GM19463 (cell line): ENCODE results near the gene ABCC8.

Experiments
- ATAC-seq: cut with Tn5 transposase; IDR thresholded peaks from one replicate; pipeline ENCODE4 v1.9.1; 2021; ENCODE audit warnings: mild to moderate bottlenecking, moderate library complexity; ENCODE audit not compliant: unreplicated experiment

Gene ABCC8

GRCh38 chr11:17406082-17406817, 70.4 kb downstream of the ABCC8 start:
- ATAC-seq: no peak

GRCh38 chr11:17405232-17406005, 71.2 kb downstream of the ABCC8 start:
- peak; percentile 71 for ATAC-seq

- ATAC-seq: no peak
Measured at GRCh38 chr11:17403980-17404759, 72.5 kb downstream of the ABCC8 start.

DNA sequence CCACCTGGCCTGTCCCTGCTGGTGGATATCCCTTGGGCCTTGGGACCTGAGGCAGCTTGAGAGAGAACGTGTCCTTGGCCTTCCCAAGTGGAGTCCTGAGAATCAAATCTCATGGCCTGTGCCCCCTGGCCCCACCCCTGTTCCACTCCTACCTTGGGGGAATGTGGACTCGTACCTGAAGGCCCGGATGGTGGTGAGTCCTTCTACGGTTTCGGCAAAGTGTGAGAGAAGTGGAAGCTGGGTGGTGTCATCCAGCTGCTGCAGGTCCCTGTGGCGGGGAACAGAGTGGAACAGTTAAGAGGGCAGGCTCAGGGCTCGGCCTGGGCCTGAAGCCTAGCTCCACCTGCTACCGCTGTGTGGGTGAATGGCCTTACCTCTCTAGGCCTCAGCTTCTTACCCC, 74.2 kb downstream of the ABCC8 start:
- ATAC-seq: no peak

DNA sequence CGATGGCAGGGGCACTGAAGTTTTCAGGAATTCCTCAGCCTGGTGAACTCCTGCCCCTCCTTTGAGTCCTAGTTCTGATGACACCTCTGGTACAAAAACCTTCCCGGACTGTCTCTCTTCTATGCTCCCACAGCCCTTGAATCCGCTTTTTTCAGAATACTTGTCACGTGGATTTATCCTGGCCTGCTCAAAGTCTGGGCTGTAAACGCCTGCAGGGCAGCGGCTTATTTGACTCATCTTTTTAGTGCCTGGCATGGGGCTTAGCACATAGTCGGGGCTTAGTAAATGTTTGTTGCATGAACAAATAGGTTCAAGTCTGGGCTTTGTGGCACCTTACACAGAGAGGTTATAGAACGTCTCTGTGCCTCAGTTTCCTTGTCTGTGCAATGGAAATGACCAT, 74.8 kb downstream of the ABCC8 start:
- no peak for ATAC-seq

GRCh38 chr11:17401316-17401715, 75.3 kb downstream of the ABCC8 start:
- ATAC-seq: no peak

DNA sequence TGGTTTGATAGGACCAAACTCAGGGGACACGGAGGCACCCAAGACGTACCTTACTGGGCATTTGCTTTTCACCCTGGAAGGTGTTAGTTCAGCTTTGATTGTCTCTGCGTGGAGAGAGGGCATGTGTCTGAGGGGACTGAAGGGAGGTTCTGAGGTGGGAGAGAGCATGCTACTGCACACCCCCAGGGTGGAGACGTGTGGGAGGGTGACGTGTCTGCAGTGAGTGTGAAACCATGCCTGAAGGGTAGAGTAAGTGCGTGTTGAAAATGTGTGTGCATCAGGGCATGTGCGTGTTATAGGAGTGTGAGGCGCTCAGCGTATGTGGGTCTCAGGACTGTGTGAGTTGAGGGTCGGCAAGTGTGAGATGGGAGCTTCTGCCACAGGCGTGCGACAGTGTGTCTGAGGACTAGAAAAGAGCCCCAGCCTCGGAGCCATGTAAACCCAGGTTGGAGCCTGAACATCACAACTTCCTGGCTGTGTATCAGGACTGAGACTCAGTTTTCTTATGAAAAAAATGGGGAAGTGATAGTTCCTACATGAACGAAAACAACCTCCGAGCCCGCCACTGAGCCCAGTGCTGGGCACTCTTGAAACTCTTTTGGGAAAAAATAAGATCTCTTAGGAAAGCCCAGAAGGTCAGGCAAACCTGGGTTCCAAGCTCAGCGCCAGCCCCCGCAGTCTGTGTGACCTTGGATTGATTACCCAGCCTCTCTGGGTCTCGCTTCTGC, 76.4 kb downstream of the ABCC8 start:
- ATAC-seq: no peak

DNA sequence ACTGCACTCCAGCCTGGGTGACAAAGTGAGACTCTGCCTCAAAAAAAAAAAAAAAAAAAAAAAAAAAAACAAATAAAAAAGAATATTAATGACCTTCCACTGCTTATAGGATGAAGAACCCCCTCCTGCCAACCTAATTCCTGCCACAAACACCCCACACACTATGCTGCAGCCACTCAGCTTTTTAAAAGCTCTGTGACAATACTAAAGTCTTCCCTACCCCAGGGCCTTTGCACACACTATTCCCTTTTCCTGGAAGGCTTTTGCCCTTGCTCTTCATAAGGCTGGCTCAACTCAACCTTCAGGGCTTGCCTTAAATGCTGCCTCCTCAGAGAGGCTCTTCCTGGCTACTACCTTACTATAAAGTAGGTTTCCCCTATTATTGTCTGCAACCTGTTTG, 77.4 kb downstream of the ABCC8 start:
- no peak for ATAC-seq

DNA sequence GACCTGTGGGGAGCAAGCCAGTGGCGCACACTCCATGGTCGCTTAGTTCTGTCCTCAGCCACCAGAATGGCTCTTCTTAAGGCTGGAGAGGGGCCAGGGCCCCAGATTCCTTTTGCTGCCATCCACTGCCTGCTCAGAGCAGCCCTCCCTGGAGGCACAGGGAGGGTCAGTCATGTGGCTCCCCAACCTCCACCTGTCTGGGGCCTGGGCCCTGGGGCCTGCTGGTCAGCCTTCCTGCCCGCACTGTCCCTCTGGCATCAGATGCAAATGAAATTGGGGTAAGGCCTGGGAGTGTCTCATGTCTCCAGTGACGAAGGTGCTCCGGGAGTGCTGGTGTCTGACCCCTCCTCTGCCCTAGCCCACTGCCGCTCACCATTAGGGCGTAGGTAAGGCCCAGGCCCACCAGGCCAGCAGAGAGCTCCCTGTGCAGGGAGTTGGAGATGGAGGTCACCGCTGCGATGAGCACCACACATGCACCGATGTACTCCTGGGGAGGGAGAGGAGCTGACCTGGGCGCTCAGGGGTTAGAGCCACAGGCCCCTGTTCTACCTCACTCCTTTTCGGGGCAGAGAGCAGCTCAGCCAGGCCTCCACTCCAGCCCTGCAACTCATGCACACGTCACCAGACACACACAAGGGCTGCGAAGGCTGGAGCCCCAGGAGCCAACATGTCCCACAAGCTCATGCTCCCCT, 79.2 kb downstream of the ABCC8 start:
- no peak for ATAC-seq

GRCh38 chr11:17396598-17397310, 79.9 kb downstream of the ABCC8 start:
- no peak for ATAC-seq

- ATAC-seq: no peak
Measured at GRCh38 chr11:17395978-17396377, 80.7 kb downstream of the ABCC8 start.

- no peak for ATAC-seq
Measured at GRCh38 chr11:17395554-17395961, 81.1 kb downstream of the ABCC8 start.

DNA sequence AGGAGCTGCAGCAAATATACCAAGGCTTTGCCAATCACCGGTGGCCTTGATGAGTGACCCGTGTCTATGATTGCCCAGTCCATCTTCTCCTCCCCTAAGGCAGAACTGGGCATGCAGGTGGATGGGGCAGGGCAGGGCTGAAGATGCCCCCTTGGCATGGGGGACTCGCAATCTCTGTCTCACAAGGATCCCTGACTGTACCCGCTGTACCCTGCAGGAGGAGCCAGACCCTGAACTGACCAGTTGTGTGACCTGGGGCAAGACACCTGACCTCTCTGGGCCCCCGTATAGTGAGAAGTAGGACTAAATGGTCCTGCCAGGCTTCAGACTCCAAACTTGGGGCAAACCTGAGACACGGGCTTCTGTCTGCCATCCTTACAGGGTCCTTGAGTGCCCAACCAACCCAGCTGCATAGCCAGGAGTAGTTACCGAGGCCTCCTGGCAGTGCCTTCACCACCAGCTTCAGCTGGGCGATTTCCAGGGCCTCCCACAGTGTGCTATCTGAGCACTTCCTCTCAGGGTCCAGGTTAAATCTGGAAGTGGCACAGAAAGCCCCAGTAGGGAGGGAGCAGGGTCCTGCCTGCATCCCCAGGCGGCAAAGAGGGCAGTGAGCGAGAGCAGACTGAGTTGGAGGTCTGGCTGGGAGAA, 81.8 kb downstream of the ABCC8 start:
- ATAC-seq: no peak

GRCh38 chr11:17393472-17393871, 83.2 kb downstream of the ABCC8 start:
- ATAC-seq: no peak

DNA sequence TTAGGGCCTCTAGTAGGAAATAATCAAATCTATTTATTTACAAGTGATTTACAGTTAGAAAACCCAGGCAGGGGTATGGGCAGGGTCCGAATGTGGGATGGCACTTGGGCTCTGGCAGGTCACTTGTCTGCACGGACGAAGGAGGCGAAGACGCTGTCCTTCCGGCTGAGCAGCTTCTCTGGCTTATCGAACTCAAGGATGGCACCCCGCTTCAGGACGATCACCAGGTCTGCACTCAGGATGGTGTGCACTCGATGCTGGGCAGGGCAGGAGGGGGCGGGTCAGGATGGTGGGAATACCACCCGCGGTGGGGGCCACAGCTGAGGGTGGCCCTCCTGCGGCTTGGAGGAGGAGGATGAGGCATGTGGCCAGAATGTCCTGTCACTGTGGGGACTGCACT, 83.8 kb downstream of the ABCC8 start:
- ATAC-seq: no peak

GRCh38 chr11:17391493-17392355, 84.9 kb downstream of the ABCC8 start:
- ATAC-seq: no peak

DNA sequence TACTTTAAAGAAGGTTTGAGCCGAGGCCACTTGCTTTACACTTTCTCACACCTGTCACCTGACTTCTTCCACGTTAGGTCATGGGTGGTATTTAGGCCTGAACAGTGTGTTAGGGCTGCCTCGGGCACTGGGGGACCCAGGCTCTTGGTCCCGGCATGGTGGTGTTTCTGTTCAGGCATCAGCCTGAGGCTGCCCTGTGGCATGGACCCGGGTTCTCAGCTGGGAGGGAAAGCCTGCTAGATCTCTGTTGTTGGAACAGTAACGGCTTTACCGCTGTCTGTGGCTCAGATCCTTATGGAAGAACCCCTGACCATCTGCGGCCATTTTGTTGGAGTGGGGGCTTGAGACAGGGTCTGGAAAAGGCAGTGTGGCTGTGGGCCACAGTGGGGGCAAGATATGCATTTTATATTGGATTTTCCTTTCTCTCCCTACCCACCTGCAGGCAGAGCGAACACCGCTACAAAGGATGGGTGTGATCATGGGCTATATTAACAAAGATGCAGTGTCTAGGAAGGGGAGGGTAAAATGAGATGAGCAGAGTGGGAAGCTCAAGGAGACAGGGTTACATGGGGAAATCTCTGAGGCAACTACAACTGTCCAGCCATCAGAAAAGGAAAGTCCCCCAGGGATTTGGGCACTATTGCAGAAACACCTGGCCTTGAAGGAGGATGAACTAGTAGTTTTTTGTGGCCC, 86.5 kb downstream of the ABCC8 start:
- ATAC-seq: no peak
